Peyer's patch (tissue), 4 donors: ENCODE results near the gene TBCC.

Experiments
- POLR2A ChIP-seq, 2 donors: fragments of 450-650 bp; IDR thresholded peaks; one replicate each; pipeline ENCODE4 v1.5.1; 2017; ENCODE audit warnings: antibody characterized with exemption in 2 of 2, mild to moderate bottlenecking in 2 of 2, moderate library complexity in 2 of 2
- TF ChIP-seq, protein P1 (sequence below), 6 experiments: fragments of 450-650 bp in 4 of 6; fragments of 200-600 bp in 2 of 6; sonication (generic) in 1 of 6; IDR thresholded peaks; one replicate each; pipeline ENCODE4 v1.5.1; 2017 to 2019; ENCODE audit warnings: antibody characterized with exemption in 6 of 6, mild to moderate bottlenecking in 3 of 6, moderate library complexity in 1 of 6

DNA sequence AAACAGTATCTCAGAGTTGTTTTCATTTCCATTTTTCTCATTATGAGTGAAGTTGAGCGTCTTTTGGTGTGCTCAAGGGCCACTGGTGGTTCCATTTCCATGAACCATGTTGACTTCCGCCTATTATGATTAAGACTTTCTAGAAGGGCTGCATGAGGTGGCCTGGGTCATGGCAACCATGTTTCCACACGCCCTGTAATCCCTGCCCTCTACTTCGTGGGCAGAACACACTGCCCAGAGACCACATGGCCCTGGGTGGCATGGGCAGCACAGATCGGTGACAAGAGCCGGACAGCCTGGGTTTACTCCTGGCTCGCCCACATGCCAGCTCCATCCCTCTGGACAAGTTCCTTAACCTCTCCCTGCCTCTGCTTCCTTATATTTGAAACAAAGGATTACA lies 38.3 kb downstream of the TBCC start:
- TF ChIP-seq, protein P1, sequence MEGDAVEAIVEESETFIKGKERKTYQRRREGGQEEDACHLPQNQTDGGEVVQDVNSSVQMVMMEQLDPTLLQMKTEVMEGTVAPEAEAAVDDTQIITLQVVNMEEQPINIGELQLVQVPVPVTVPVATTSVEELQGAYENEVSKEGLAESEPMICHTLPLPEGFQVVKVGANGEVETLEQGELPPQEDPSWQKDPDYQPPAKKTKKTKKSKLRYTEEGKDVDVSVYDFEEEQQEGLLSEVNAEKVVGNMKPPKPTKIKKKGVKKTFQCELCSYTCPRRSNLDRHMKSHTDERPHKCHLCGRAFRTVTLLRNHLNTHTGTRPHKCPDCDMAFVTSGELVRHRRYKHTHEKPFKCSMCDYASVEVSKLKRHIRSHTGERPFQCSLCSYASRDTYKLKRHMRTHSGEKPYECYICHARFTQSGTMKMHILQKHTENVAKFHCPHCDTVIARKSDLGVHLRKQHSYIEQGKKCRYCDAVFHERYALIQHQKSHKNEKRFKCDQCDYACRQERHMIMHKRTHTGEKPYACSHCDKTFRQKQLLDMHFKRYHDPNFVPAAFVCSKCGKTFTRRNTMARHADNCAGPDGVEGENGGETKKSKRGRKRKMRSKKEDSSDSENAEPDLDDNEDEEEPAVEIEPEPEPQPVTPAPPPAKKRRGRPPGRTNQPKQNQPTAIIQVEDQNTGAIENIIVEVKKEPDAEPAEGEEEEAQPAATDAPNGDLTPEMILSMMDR (IDR thresholded peaks at IDR 0.05) = no peak
- no peak for TF ChIP-seq POLR2A (IDR thresholded peaks at IDR 0.05)
